CD4-positive, alpha-beta T cell treated with Interleukin-17A for 1 hour (primary cell): Measurements from ENCODE around the gene PCDHGC3.

ENCODE experiments used
- DNase-seq: peaks from one replicate; pipeline ENCODE4 v3.0.0-alpha.2; 2020

PCDHGC3 gene

DNA sequence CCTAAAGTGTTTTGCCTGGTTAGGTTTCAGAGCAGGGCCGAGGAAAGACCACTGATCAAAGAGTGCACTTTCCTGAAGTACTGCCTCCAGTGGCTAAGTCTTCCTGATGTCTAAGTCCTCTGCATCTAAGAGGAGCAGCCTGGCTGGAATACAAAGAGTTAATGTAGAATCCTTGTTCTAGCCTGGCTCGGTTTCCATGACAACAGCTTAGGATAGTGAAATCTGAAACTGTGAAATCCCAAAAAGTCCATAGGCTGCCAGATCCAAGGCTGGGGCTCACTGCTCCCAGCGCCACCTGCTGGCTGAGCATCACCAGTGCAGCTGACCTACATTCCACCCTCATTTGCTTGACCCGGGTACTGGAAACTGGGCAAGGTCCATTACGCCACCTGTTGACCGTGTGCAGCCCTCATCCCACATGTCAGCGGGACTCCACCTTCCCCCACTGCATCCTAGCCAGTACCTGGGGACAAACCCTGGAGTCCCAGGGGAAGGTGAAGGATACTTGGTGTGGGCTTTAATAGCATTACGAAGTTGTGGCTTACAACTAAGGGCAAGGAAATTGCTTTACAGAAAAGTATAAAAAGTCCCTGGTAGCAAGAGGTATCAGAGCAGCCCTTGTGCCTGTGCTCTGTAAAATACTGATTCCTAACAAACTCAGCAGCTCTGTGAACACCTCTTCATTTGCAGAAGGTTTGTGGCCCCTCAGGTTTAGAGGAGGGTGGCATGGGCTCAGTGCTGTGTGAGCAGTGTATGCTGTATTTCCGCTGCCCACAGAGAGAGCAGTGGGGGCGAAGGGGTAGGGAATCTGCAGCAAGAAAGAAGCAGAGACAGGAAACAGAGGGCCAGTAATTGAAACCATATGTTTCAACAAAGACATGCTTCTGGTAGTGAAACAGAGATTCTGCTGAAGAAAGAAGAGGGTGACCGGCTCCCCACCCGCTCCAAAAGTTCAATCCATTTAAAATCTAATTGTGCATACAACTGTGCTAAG is 49.1 kb downstream of the PCDHGC3 start:
- DNase-seq = peak; percentile 65

DNA sequence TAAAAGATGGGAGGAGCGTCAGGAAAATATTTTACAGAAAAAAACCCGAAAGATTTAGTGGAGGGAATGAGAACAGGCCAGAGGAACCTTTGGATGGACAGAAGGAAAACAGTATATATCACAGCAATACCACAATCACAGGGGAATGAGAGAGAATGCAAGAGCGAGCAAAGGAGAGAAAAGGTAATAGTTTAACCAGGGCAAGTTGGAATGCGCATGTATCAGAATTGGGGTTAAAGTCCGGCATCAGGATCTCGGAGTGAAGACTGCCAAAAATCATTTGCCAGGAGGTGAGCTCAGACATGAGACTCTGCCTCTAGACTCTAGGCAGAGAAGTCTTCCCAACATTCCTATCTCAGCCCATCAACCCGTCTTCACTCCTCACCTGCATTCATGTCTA is 49.9 kb downstream of the PCDHGC3 start:
- no peak for DNase-seq

DNA sequence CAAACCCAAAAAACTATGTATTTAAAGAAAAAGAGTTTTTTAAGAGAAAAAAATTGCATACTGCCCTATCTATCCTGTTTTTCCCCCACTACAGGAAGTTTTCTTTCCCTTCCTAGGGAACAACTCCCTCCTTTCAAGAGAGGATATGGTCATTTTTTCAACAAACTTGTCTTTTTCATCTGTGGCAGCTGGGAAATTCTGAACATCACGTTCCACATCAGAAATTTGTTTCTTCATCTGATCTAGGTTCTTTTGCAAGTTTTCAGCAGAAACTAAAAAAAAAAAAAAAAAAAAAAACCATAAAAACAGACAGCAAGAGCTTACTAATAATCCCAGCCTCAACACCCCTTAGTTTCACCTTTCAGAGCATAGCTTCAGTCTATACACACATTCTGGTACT is 51.7 kb downstream of the PCDHGC3 start:
- DNase-seq = no peak
